Esophagus muscularis mucosa (tissue), 3 donors: ENCODE results near the gene SFSWAP.

Source experiments
- CTCF ChIP-seq, 3 experiments: fragments of 200-600 bp in 2 of 3; fragments of 450-650 bp in 1 of 3; sonication (generic) in 2 of 3; IDR thresholded peaks; one replicate each; pipeline ENCODE4 v1.5.1; 2017 to 2019; ENCODE audit warnings: antibody characterized with exemption in 3 of 3, mild to moderate bottlenecking in 2 of 3, moderate library complexity in 1 of 3
- POLR2A ChIP-seq: fragments of 450-650 bp; IDR thresholded peaks from one replicate; pipeline ENCODE4 v1.6.1; 2017; ENCODE audit warnings: antibody characterized with exemption, moderate library complexity, mild to moderate bottlenecking, low read depth
- POLR2AphosphoS5 ChIP-seq, 2 donors: sonication (generic); formaldehyde crosslinking; IDR thresholded peaks; one replicate each; pipeline ENCODE4 v1.6.1; 2017; ENCODE audit warnings: antibody characterized with exemption in 2 of 2

- TF ChIP-seq CTCF (IDR thresholded peaks at IDR 0.05): no peak
- no peak for TF ChIP-seq POLR2A
- TF ChIP-seq POLR2AphosphoS5 (IDR thresholded peaks at IDR 0.05): no peak
Observed at GRCh38 chr12:131694116-131694838, 16.6 kb upstream of the SFSWAP start.
